Measurements from ENCODE around the gene MNX1. TPM values are rescaled to one million over a fixed set of nuclear protein-coding genes. Genes with fewer than 3 reads are reported as not detected.

The MNX1 gene
- total RNA-seq, 1 donor: not detected

DNA sequence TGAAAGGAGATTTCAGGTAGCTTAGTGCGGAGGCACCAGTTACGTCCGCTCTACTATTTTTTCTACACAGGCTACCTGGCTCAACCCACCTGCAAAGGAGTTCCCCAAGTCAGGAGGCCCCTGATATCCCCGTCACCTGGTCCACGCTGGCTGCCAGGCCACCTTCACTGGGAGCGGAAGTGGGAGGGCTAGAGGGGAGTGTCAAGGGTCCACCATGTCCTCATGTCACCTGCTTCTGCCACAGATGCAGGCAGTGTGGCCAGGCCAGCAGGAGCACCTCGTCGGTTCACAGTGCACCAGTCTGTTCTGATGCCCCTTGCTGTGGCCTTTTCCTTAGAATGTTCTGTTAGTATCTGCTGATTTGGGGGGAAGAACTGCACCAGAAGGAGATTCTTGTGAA, 44.1 kb downstream of the MNX1 start:
- H3K4me3 ChIP-seq (ENCODE audit: low read depth, low read length): no peak overlapping the region
- DNase-seq (ENCODE audit: low read depth): no peak
- TF ChIP-seq, protein P1, sequence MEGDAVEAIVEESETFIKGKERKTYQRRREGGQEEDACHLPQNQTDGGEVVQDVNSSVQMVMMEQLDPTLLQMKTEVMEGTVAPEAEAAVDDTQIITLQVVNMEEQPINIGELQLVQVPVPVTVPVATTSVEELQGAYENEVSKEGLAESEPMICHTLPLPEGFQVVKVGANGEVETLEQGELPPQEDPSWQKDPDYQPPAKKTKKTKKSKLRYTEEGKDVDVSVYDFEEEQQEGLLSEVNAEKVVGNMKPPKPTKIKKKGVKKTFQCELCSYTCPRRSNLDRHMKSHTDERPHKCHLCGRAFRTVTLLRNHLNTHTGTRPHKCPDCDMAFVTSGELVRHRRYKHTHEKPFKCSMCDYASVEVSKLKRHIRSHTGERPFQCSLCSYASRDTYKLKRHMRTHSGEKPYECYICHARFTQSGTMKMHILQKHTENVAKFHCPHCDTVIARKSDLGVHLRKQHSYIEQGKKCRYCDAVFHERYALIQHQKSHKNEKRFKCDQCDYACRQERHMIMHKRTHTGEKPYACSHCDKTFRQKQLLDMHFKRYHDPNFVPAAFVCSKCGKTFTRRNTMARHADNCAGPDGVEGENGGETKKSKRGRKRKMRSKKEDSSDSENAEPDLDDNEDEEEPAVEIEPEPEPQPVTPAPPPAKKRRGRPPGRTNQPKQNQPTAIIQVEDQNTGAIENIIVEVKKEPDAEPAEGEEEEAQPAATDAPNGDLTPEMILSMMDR (IDR thresholded peaks at IDR 0.05; ENCODE audit: insufficient read depth, low read depth, low read length): no peak

DNA sequence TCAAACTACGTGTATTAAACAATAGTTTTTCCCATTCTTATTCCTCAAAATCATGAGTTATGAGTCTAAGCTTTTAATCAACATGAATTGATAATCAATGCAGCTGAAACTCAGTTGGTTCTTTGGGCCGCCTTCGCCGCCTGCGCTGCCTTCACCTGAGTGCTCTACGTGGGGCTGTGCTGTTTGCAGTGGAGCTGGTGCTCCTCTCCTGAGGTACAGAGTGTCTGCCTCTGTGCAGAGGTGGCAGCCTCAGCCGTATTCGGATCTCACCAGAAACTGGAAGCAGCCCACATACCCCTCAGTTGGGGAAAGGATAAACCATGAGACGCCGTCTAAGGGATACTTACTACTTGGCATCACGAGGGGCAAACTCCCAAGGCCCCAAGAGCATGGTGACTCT, 45.5 kb downstream of the MNX1 start:
- TF ChIP-seq, protein P1 (IDR thresholded peaks at IDR 0.05; ENCODE audit: insufficient read depth, low read depth, low read length): no peak
- DNase-seq (ENCODE audit: low read depth): no peak
- no peak overlapping the region for H3K4me3 ChIP-seq (ENCODE audit: low read depth, low read length)

DNA sequence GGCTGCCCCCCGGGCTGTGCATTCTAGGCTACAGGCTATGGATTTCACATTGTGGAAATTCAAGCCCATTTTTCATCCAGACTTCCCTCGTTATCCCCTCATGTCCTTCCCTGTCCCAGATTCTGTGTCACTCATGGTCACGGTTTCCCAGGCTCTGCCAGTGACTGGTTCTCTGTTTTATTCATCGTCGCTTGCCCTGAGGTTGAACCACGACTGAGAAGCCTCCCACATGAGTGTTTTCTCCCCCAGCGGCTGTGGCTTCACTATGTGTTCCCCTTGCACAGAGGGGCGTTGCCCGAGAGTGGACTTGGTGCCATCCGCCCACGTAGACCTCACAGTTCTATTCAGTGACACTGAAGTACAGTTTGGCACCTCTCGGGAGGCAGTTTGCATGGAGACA, 47.0 kb downstream of the MNX1 start:
- TF ChIP-seq, protein P1 (IDR thresholded peaks at IDR 0.05; ENCODE audit: insufficient read depth, low read depth, low read length): no peak
- no peak for DNase-seq (ENCODE audit: low read depth)
- H3K4me3 ChIP-seq (ENCODE audit: low read depth, low read length): no peak overlapping the region

DNA sequence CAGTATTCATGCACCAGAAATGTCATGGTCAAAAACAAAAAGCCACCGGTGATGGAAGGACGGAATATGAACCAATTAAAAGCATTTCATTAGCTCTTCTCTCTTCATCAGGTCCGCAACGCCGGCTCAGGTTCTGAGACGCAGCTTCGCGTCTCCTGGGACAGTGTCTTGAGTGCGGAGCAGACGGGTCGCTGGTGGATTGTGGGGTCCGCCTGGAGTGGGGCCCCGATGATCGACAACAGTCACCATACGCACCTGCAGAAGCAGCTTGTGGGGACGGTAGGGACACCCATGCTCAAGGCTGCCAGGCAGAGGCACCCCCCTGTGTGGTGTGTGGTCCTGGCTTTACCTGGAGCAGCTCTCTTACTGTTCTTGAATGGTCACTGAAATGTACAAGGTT, 47.6 kb downstream of the MNX1 start:
- no peak for DNase-seq (ENCODE audit: low read depth)
- no peak overlapping the region for H3K4me3 ChIP-seq (ENCODE audit: low read depth, low read length)
- TF ChIP-seq, protein P1 (IDR thresholded peaks at IDR 0.05; ENCODE audit: insufficient read depth, low read depth, low read length): no peak

DNA sequence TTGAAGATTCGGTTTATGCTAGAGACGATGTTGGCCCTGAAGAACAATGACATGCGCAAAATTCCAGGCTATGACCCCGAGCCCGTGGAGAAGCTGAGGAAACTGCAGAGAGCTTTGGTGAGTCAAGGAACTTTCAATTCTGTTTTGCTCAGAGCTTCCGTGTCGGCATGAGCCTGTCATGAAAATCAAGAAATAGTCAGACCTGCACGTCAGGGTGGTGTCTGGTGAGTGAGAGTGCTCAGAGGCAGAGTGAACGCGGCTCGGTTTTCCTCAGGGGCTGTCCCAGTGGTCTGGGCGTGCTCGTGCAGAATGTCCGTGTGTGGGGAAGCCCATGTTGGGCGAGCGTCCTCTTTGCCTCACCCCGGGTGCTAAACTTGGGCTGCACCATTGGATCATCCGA, 48.3 kb downstream of the MNX1 start:
- DNase-seq (ENCODE audit: low read depth): no peak
- no peak overlapping the region for H3K4me3 ChIP-seq (ENCODE audit: low read depth, low read length)
- TF ChIP-seq, protein P1 (IDR thresholded peaks at IDR 0.05; ENCODE audit: insufficient read depth, low read depth, low read length): no peak

DNA sequence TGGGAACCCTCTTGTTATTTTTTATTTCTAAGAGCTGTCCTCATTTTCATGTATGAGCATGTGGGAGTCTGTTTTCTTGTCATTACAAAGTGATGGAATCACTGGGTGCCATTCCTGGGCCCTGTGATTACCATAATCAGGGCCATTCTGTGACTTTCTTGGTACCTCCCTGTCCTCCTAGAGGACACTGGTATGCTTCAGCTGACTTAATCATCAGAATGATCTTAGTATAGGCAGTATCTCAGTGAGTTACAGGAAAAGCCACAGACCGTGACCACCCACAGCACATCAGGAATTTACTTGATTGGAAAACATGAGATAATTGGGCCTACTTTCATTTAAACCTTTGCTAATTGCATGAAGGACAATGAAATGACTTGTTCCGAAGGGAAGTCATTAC, 53.7 kb downstream of the MNX1 start:
- DNase-seq (ENCODE audit: low read depth): no peak
- TF ChIP-seq, protein P1 (IDR thresholded peaks at IDR 0.05; ENCODE audit: insufficient read depth, low read depth, low read length): no peak
- no peak overlapping the region for H3K4me3 ChIP-seq (ENCODE audit: low read depth, low read length)

DNA sequence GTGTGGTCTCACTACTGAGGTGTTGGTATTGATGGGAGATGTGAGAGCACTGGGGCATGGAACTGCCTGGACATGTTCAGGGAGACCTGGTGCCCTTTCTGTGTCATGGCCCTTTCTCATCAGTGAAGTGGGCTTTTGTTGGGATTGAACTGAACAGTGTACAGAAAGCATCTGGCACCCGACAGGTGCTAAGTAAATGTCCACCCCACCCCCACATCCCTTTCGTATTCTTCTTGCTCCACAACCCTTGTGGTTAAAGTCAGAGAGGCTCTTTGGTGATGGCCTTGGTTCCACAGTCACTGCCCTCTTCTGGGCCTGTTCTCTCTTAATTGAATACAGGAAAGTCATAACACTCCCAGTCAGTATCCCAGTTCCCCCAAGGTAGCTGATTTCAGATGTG, 55.5 kb downstream of the MNX1 start:
- H3K4me3 ChIP-seq (ENCODE audit: low read depth, low read length): no peak overlapping the region
- no peak for DNase-seq (ENCODE audit: low read depth)
- TF ChIP-seq, protein P1 (IDR thresholded peaks at IDR 0.05; ENCODE audit: insufficient read depth, low read depth, low read length): no peak

All from fibroblast of villous mesenchyme (primary cell).